ENCODE data around the gene PLD4.
A peak's percentile ranks its signal among the peaks of the same experiment; 100 is the strongest.

PLD4 gene

GRCh38 chr14:104929268-104930230, 4.9 kb downstream of the PLD4 start:
- no peak for DNase-seq

GRCh38 chr14:104930526-104931303, 6.0 kb downstream of the PLD4 start:
- no peak for DNase-seq

- DNase-seq, result no peak
Measured at GRCh38 chr14:104931304-104931770, 6.7 kb downstream of the PLD4 start.

- no peak for DNase-seq
Measured at GRCh38 chr14:104931771-104932675, 7.3 kb downstream of the PLD4 start.

- DNase-seq, result peak; percentile 43
Measured at GRCh38 chr14:104932676-104933631, 8.3 kb downstream of the PLD4 start.

- DNase-seq, result no peak
Measured at GRCh38 chr14:104933746-104934733, 9.4 kb downstream of the PLD4 start.

GRCh38 chr14:104935026-104935650, 10.5 kb downstream of the PLD4 start:
- DNase-seq, result no peak

- no peak for DNase-seq
Measured at GRCh38 chr14:104935955-104936354, 11.3 kb downstream of the PLD4 start.

GRCh38 chr14:104936361-104937155, 11.9 kb downstream of the PLD4 start:
- no peak for DNase-seq

GRCh38 chr14:104937161-104937560, 12.5 kb downstream of the PLD4 start:
- DNase-seq, result no peak

- DNase-seq, result no peak
Measured at GRCh38 chr14:104937694-104938365, 13.2 kb downstream of the PLD4 start.

- DNase-seq, result no peak
Measured at GRCh38 chr14:104938436-104938835, 13.8 kb downstream of the PLD4 start.

GRCh38 chr14:104938960-104939359, 14.3 kb downstream of the PLD4 start:
- DNase-seq, result no peak

- no peak for DNase-seq
Measured at GRCh38 chr14:104939666-104940410, 15.2 kb downstream of the PLD4 start.

- no peak for DNase-seq
Measured at GRCh38 chr14:104940526-104941150, 16.0 kb downstream of the PLD4 start.

GRCh38 chr14:104941508-104942365, 17.1 kb downstream of the PLD4 start:
- DNase-seq, result no peak

All from DMS 273 treated with DMSO at 0.1 percent for 48 hours (cell line).